ENCODE results near the gene ISL2.

ISL2 gene

GRCh38 chr15:76343313-76343996 is 6.9 kb downstream of the ISL2 start:
- DNase-seq, result no peak

- no peak for DNase-seq
These were observed 8.5 kb downstream of the ISL2 start for GRCh38 chr15:76344893-76345582.

- no peak for DNase-seq
These were observed 9.0 kb downstream of the ISL2 start for GRCh38 chr15:76345583-76345879.

GRCh38 chr15:76345880-76346668 is 9.5 kb downstream of the ISL2 start:
- no peak for DNase-seq

- no peak for DNase-seq
These were observed 10.3 kb downstream of the ISL2 start for GRCh38 chr15:76346669-76347481.

GRCh38 chr15:76347482-76348055 is 11.0 kb downstream of the ISL2 start:
- DNase-seq, result no peak

GRCh38 chr15:76349301-76350070 is 12.9 kb downstream of the ISL2 start:
- no peak for DNase-seq

- no peak for DNase-seq
These were observed 16.5 kb downstream of the ISL2 start for GRCh38 chr15:76353023-76353577.

- DNase-seq, result no peak
These were observed 17.3 kb downstream of the ISL2 start for GRCh38 chr15:76353903-76354302.

- DNase-seq, result no peak
These were observed 18.4 kb downstream of the ISL2 start for GRCh38 chr15:76354823-76355440.

- DNase-seq, result no peak
These were observed 21.9 kb downstream of the ISL2 start for GRCh38 chr15:76358453-76358852.

GRCh38 chr15:76359152-76359551 is 22.6 kb downstream of the ISL2 start:
- DNase-seq, result no peak

- DNase-seq, result no peak
These were observed 23.8 kb downstream of the ISL2 start for GRCh38 chr15:76360416-76360815.

GRCh38 chr15:76363251-76363650 is 26.7 kb downstream of the ISL2 start:
- no peak for DNase-seq

- DNase-seq, result no peak
These were observed 30.1 kb downstream of the ISL2 start for GRCh38 chr15:76366714-76367113.

GRCh38 chr15:76368122-76368621 is 31.6 kb downstream of the ISL2 start:
- no peak for DNase-seq

- no peak for DNase-seq
These were observed 39.5 kb downstream of the ISL2 start for GRCh38 chr15:76376029-76376428.

GRCh38 chr15:76376816-76377215 is 40.2 kb downstream of the ISL2 start:
- no peak for DNase-seq

GRCh38 chr15:76377217-76377616 is 40.6 kb downstream of the ISL2 start:
- no peak for DNase-seq

GRCh38 chr15:76377751-76378150 is 41.2 kb downstream of the ISL2 start:
- no peak for DNase-seq

- no peak for DNase-seq
These were observed 42.1 kb downstream of the ISL2 start for GRCh38 chr15:76378691-76379090.
